Omental fat pad (tissue), 4 donors: ENCODE data around the gene LARGE1. TPM values are rescaled to one million over a fixed set of nuclear protein-coding genes. Genes with fewer than 3 reads are reported as not detected.

Source experiments
- ATAC-seq: fragments of 150-250 bp; one replicate; pipeline ENCODE4 v1.9.1; 2016; ENCODE audit warnings: mild to moderate bottlenecking, moderate library complexity; ENCODE audit not compliant: low FRiP score
- DNase-seq: peaks from one replicate; pipeline ENCODE4 v3.0.0-alpha.2; 2019; ENCODE audit warnings: low spot score
- total RNA-seq, 4 donors: library from RNA; depleted of rRNA; stranded (reverse); fragments of >200 nt; gene quantifications; one replicate each; pipeline ENCODE4 v1.1.0, GENCODE V29; 2016
- TF ChIP-seq, protein P1 (sequence below), 3 donors: fragments of 450-650 bp; IDR thresholded peaks; one replicate each; pipeline ENCODE4 v1.5.1; 2016 to 2017; ENCODE audit warnings: antibody characterized with exemption in 3 of 3, mild to moderate bottlenecking in 3 of 3, moderate library complexity in 2 of 3

LARGE1 gene
- total RNA-seq, 4 donors from 2014 or later, result 16.5 to 31.2 (median 22.3) TPM

DNA sequence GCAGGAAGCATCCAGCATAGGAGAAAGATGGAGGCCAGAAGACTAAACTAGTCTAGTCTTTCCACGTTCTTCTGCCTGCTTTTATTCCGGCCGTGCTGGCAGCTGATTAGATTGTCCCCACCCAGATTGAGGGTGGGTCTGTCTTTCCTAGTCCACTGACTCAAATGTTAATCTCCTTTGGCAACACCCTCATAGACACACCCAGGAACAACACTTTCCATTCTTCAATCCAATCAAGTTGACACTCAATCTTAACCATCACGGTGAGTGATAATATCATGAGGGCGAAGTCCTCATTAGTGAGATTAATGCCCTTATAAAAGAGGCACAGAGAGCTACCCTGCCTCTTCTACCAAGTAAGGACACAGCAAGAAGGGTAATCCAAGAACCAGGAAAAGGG is 424.2 kb downstream of the LARGE1 start:
- no peak for DNase-seq
- TF ChIP-seq, protein P1, sequence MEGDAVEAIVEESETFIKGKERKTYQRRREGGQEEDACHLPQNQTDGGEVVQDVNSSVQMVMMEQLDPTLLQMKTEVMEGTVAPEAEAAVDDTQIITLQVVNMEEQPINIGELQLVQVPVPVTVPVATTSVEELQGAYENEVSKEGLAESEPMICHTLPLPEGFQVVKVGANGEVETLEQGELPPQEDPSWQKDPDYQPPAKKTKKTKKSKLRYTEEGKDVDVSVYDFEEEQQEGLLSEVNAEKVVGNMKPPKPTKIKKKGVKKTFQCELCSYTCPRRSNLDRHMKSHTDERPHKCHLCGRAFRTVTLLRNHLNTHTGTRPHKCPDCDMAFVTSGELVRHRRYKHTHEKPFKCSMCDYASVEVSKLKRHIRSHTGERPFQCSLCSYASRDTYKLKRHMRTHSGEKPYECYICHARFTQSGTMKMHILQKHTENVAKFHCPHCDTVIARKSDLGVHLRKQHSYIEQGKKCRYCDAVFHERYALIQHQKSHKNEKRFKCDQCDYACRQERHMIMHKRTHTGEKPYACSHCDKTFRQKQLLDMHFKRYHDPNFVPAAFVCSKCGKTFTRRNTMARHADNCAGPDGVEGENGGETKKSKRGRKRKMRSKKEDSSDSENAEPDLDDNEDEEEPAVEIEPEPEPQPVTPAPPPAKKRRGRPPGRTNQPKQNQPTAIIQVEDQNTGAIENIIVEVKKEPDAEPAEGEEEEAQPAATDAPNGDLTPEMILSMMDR (IDR thresholded peaks at IDR 0.05), result no peak
- ATAC-seq, result no peak

DNA sequence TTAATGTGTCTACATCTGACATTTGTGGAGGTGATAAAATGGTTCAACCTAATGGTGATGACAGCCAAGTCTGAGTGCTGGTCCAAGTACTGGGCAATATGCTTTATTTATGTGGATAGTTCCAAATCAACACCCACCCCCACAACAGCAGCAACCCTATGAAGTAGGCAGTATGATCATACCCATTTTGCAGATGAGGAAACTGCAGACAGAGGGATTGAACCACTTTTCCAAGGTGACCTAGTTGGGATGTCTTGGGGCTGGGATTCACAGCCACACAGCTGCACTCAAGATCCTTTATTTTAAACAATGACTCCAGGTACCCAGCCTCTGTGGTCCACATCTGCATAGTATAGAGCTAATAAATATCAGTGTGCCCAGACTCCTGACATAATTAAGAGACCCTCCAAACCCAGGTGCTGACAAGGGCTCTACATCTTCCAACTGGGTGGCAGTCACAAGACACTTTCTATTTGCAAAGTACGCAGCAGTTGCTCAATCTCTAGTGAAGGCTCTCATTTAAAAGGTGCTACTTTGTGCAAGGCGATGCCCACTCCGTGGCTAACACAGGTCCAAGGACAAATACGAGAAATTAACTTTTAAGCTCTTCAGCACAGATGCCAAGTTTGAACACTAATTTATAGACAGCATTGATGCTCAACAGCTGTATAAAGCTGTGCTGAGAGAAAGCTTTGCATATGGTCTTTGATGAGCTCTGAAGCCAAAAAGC is 426.6 kb downstream of the LARGE1 start:
- no peak for DNase-seq
- TF ChIP-seq, protein P1 (IDR thresholded peaks at IDR 0.05), result no peak
- ATAC-seq, result no peak

DNA sequence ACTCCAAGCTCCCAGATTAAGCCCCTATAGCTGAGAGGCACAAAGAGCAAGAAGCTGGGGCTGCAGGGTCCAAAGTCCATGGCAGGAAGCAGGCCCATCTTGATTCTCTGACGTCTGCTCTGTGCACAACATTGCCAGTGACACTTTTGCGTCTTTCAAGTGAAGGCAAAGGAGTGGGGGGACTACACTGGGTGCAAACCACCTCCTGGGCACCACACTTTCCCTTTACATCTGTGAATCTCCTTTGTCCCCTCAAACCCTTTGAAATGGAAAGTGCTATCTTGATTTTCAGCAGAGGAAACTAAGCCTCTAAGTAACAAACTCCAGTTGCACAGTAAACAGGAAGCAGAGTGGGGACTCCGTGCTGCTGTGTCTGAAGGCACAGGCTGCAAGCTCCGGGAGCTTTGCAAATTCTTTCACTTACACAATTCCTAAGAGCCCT is 428.0 kb downstream of the LARGE1 start:
- DNase-seq (no peak), ATAC-seq (no peak)
- TF ChIP-seq, protein P1 (IDR thresholded peaks at IDR 0.05), result no peak

DNA sequence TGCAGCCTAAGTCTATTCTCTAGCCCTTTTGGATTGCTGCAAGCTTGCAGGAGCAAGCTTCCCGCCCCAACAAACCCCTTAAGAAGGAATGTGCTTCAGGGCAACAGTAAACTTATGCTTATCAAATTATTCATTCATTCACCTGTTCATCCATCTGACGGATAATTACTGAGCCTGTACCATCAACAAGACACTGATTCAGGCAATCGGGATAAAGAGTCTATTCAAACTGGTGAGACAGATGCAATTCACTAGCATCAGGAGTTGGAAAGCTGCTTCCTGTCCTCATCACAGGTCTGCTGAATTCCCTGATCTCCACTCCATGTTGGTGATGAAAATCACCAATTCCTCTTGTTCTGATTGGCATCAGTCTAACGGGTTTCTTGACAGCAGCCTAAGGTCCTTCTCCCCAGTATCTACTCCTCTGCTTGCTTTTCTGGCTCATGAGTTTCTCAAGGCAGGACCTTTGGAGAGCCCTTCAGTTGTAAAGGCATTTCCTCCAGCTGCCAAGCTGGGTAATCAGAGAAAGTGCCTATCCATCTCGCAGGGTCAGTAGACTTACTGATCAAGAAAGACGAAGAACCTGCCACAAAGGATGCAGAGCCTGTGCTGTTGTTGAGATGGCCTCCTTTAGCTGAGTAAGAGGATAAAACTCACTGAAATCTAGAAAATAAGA is 433.1 kb downstream of the LARGE1 start:
- ATAC-seq, result no peak
- TF ChIP-seq, protein P1 (IDR thresholded peaks at IDR 0.05), result no peak
- no peak for DNase-seq

DNA sequence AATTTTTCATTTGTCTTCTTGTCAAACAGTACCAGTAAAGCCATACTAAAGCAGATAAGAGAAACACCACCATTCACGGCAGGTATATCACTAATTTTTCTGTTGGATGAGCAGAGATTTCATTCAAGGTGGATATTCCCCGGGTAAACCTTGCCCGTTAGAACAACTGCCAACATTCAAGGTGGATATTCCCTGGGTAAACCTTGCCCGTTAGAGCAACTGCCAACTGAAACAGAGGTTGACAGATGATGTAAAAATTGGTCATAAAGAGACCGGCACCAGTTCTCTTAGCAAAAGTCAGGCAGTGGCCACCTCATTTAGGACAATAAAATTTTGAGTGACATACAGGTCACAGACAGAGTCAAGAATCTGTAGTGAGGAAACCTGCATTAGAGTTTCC is 438.7 kb downstream of the LARGE1 start:
- ATAC-seq (no peak), DNase-seq (no peak)
- TF ChIP-seq, protein P1 (IDR thresholded peaks at IDR 0.05), result no peak

DNA sequence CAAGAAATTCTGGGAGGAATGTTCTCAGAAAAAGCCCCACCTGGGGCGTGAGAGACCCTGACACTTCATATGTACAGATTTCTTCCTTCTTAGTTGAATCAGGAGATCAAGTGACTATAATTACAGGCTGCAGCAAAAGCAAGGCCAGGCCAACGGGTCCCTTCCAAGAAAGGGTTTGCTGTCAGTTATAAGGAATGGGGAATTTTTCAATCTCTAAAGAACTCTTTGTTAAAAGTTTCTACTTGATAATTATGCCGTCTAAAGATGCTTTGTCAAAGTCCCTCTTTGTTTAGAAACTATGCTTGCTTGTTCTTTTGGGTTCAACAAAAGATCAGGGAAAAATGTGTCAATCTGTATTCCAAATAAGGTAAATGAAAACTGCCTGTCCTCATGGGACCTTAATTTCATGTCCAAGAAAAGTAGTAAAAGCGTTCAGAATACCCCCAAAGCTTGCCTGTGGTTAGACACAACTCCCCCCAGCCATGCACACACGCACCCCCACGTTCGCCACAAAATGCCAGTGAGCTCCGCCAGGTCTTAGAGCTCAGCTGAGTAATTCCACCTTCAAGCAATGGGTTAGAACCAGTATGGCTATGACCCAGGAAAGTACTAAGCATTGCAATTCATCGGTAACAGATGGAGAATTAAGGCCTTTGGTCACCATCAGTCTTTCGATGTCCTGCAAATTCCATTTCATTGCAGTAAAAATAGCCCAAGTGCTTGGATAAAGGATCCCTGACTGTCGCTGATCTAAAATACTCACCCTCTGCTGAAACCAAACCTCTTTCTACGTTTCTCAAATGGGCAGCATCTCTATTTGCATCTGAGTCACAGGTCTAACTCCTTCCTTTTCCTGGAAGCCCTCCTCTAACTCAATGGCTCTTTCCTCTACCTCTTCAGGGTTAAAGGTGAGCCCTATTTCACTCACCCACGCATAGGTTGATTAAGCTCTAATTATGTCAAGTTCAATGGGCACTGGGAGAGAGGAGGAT is 442.9 kb downstream of the LARGE1 start:
- no peak for DNase-seq
- no peak for ATAC-seq
- TF ChIP-seq, protein P1 (IDR thresholded peaks at IDR 0.05), result no peak
